ENCODE data around the gene PLCE1.

The PLCE1 gene

GRCh38 chr10:93973748-93974445, 19.8 kb upstream of the PLCE1 start:
- no peak for TF ChIP-seq CTCF (conservative IDR thresholded peaks at IDR 0.05; ENCODE audit: low read depth, low read length)
- DNase-seq (ENCODE audit: low read depth) = no peak

GRCh38 chr10:93977442-93977841, 16.3 kb upstream of the PLCE1 start:
- TF ChIP-seq CTCF (conservative IDR thresholded peaks at IDR 0.05; ENCODE audit: low read depth, low read length) = peak; percentile 14
- no peak overlapping the region for H3K4me3 ChIP-seq (ENCODE audit: low read length)
- no peak for DNase-seq (ENCODE audit: low read depth)

More at GRCh38 chr10:93973748-93974445, 19.8 kb upstream of the PLCE1 start:
- H3K4me3 ChIP-seq (ENCODE audit: low read length) = no peak overlapping the region

GRCh38 chr10:93980486-93980885, 13.2 kb upstream of the PLCE1 start:
- no peak overlapping the region for H3K4me3 ChIP-seq (ENCODE audit: low read length)
- TF ChIP-seq CTCF (conservative IDR thresholded peaks at IDR 0.05; ENCODE audit: low read depth, low read length) = no peak
- no peak for DNase-seq (ENCODE audit: low read depth)

- DNase-seq (ENCODE audit: low read depth) = no peak
- no peak for TF ChIP-seq CTCF (conservative IDR thresholded peaks at IDR 0.05; ENCODE audit: low read depth, low read length)
- H3K4me3 ChIP-seq (ENCODE audit: low read length) = no peak overlapping the region
These were observed 2.6 kb upstream of the PLCE1 start for GRCh38 chr10:93991114-93991513.

GRCh38 chr10:93991596-93992284, 2.0 kb upstream of the PLCE1 start:
- no peak overlapping the region for H3K4me3 ChIP-seq (ENCODE audit: low read length)
- DNase-seq (ENCODE audit: low read depth) = peak; percentile 67
- TF ChIP-seq CTCF (conservative IDR thresholded peaks at IDR 0.05; ENCODE audit: low read depth, low read length) = no peak

- no peak for DNase-seq (ENCODE audit: low read depth)
- H3K4me3 ChIP-seq (ENCODE audit: low read length) = no peak overlapping the region
- TF ChIP-seq CTCF (conservative IDR thresholded peaks at IDR 0.05; ENCODE audit: low read depth, low read length) = peak; percentile 43
These were observed 1.2 kb upstream of the PLCE1 start for GRCh38 chr10:93992400-93993030.

Data from retinal pigment epithelial cell (primary cell).